GM12891 (cell line): Measurements from ENCODE around the gene PTPN14.

Experiments
- POLR2A ChIP-seq: IDR thresholded peaks from 2 replicates; pipeline ENCODE4 v1.6.1; 2011; ENCODE audit warnings: low read depth, low read length, control low read depth
- SPI1 ChIP-seq: IDR thresholded peaks from 2 replicates; pipeline ENCODE4 v1.6.1; 2011; ENCODE audit warnings: low read depth, low read length, control low read depth

DNA sequence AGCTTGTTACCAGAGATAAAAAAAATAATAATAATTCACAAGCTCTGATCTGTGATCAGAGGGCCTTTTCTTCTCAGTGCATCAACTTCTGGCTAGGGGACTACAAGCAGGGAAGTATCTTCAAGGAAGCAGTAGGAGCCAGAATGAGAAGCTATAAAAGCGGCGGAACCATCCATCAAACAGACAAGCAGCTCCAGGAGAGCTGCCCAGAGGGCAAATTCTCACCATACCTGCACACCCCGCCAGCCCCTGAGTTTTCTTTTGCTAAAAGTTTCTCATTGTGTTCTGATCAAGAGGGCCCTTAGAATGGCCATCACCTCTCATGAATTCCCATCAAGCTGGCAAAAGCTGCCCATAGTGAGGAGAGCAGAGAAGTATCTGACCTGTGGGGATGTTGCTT is 171.0 kb downstream of the PTPN14 start:
- TF ChIP-seq SPI1 (no peak), POLR2A (no peak)
